HG03575 (cell line): ENCODE measurements around the gene TMEM117.
"Not testable (repeated sequence)": the region's sequence is repeated elsewhere in the genome, so short reads cannot be mapped to it uniquely, and the experiment has no call there.

ENCODE experiments used
- ATAC-seq: cut with Tn5 transposase; IDR thresholded peaks from one replicate; pipeline ENCODE4 v1.9.1; 2021; ENCODE audit not compliant: unreplicated experiment, insufficient number of reproducible peaks, low FRiP score; ENCODE audit errors: extremely low read depth

The TMEM117 gene

DNA sequence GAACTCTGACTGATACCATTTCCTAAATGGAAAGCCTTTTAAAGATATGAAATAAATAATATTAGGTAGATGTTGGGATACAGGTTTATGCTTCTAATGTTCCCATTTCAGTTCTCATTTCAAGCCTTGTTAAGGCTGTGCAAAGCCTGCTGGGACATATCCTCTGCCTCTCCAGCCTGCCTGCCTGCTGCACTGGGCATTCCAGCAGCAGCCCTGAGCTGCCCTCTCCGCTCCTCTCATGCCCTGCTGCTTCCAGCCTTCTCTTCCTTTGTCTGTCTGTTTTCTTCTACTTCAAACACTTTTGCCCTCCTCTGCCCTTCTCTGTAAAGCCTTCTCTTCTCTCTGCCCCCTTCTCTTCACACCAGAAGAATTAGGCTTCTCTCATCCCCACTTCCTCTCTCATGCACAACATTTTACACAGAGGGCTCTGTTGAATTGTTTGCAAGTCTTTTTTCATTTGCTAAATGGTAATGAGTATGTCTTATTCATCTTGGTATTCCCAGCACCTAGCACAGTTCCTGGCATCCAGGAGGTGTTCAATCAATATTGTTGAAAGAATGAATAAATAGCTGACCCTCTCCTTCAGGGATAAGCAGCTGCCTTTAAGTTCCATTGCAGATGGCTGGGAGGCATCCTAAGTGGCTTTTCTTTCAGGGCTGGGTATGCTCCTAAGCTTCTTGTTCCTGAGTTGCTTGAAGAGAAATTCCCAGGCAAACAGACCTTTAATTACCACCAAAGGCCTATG lies 292.3 kb downstream of the TMEM117 start:
- no peak for ATAC-seq

DNA sequence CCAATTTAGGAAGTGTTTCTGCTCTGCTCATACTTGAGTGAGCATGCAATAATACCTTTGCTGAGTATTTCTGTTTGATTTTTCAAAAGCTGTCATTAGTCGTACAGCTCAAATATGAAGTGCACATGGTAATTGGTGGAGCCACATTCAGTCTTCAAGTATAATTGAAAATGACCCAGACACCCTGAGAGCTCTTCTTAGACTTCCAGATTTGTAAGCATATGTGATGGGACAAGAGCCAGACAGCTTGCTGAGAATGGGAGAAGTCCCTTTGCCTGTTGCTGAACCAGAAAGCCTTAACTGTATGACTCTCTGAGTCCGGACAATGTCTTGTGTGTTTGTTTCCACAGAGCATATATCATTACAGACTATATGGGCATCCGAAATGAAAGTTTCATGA lies 307.3 kb downstream of the TMEM117 start:
- no peak for ATAC-seq

DNA sequence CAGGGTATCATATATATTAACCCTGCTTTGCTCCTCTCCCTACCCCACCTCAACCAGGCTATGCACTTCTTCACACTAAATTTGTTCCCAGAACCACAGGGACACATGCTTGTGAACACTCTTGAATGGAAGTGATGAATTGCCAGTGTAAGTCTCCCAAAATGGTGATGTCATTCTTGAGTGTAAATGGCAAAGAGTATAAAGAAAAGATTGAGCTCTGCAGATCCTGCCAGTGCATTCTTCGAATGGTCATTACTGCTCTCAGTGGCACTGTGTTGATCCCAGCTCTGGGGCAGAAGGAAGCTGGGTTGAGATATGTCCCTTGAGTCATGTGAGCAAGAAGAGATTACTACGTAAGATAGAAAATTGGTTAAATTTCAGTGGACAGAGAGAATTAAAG lies 313.1 kb downstream of the TMEM117 start:
- no peak for ATAC-seq

DNA sequence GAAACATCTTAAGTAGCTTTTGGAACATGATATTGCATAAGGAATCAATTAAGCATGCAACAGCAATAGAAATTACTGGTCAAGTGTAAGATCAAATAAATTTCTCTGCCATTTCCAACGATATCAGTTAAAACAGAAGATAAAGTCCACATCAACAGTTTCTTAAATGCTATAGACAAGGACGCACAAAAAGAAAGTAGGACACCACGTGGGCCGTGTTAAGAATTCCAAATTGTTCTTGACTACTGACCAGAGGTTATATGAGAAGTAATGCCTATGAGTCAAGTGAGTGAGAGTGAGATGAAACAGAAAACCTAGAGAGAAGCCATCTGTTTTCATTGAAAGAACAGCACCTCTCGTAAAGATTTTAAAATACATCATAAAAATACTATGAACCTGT lies 318.2 kb downstream of the TMEM117 start:
- no peak for ATAC-seq

DNA sequence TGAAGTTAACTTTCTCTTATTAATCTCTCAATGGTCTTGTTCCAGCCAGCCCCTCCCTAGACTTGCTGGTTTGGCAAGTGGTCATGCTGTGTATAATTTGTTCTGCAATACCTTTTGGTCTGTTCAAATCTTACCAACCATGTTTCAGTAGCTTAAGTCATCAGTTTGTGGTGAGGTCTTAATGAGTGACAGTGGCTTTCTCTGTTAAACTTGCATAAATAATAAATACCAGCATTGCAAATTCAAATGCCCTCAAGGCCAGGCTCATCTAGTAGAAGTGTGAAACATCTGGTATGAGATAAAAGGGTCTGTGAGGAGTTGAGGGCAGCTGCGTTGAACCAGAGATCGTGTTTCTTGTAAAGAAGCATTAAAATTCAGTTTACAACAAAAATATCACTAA lies 319.5 kb downstream of the TMEM117 start:
- ATAC-seq = no peak

DNA sequence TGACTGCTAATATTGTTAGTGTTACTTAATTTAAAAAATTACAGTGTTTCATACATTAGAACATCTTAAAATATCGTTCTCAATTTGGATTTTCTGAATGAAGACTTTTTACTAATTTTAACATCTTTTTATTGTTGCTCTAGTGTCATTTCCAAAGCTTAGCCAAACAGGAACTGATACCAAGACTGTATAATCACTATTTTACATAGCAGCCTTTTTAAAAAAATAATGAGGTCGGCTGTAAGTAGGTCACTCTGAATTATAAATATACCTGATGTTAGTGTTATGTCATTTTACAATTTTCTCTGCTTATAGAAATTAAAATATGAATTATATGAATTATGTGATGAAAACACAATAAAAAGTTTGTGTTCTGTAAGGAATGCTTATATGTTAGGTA lies 321.5 kb downstream of the TMEM117 start:
- peak; percentile 69 for ATAC-seq

DNA sequence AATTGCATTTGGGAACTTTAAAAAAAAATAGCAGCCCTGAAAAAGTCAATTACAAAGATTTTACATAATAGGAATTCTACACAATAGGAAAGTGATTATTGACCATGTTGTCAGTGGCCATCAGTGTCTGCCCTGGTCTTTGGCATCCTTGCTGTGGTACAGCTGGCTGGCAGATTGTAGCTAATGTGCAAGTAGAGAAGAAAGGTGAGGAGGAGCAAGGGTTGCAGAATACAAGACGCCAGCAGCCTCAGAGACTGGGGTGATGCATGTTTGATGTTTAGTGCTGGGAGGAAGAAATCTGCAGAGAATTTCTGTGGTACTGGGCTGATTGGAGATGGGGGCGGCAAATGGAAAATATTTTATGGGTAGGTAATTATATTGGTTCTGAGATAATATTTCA lies 322.9 kb downstream of the TMEM117 start:
- ATAC-seq = no peak

DNA sequence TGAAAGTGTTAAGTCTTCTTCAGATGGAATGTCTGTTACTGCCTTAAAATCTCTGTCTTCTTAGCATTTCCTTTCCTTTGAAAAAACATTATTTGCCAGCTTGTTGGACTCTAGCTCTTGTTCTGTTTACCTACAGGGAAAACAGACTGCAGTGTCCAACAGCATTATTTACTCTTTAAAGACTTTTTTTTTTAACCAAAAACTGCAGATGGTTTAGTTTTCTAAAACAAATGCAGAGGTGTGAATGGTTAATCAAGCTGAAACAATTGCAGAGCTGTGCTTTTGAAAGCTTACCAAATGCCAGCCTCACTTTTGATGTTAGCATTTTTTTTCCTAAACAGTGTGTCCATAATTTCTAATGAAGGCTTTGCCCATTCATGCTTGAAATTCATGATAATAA lies 323.3 kb downstream of the TMEM117 start:
- no peak for ATAC-seq

DNA sequence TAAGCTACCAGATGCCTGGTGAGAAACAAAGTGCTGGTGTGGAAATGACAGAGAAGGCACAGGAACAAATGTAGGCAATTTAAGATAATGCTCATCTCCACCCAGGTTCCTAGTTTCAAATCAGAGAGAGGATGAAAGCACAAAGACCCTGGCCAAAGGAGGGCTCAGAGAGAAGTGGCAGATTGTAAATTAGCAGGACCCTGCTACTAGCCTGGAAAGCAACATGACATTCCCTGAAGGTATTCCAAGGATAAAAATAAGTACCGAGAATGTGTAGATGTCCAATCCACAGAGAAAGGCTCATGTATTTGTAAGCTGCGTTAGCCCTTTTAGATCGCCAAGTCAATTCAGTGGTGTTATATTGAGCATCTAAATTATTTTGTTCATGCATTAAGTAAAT lies 324.0 kb downstream of the TMEM117 start:
- no peak for ATAC-seq

DNA sequence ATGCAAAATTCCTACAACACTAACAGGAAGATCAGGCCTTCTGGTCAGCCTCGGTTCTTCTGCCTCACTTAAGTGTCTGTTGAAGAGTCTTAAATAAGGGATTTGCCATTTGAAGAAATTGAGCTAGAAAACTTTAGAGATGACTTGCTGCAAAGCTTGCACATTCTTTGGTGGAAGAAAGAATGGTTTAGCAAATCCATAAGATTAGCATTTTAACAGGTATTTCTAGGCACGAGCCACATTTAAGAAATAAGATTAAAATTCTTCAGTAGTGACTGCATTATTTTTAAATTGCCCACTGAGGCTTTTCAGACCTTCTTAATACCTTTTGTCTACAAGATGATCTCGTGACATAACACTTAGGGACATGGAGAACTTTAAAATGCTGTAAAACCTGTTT lies 327.1 kb downstream of the TMEM117 start:
- no peak for ATAC-seq

DNA sequence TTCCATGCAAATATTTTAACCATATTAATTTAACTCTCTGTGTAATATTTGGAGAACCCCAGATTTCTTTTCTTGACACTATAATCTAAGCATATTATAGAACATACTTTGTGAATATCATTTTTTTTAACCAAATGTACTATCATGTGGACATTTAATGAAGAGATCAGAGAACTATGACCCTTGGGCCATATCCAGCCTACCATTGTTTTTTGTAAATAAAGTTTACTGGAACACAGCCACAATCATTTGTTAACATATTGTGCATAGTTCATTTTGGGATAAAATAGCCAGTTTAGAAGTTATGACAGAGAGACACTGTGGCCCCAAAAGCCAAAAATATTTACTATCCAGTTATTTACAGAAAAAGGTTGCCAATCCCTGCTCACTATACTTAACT lies 338.2 kb downstream of the TMEM117 start:
- ATAC-seq = no peak

DNA sequence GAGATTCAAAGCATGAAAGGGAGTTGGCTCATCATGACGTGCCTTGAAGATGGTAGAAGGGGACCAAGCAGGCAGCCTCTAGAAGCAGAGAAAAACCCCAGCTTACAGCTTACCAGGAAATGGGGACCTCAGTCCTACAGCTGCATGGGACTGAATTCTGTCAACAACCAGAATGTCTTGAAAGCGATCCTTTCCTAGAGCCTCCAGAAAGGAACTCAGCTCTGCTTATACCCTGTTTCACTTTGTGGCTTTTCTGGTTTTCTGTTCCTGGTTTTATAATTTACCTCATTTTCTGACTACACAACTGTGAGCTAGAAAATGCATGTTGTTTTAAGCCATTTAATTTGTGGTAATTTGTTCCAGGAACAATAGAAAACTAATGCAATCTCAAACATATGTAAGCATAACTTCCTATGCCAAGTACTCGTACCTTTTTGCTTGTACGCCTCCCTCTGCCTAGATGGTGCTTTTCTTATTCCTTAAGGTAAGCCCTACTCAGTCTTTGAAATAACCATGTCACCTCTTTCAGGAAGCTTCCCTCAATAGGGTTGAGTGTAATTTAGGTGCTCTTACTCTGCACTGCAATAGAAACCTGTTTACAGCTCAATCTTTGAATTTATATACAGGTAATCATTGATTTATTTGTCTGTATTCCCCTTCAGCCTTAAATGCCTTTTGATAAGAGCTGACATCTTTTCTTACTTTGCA lies 348.8 kb downstream of the TMEM117 start:
- ATAC-seq = peak; percentile 60

DNA sequence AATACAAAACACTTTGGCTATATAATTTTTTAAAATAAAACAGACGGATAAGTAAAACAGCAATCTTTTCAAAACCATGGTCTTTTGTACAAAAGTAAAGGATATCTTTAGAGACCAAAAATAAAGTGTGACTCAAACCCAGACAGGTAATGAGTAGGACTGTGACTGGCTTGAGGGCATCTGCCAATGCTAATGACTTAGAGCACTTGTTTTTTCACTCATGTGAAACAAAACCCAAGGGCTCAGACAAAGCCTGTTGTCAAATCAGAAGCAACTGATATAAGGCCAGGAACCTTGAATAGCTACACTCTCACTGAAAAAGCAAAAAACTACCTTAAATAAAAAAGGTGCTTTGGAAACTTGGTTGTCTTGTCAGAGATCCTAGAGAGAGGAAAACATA lies 357.4 kb downstream of the TMEM117 start:
- peak; percentile 96 for ATAC-seq

DNA sequence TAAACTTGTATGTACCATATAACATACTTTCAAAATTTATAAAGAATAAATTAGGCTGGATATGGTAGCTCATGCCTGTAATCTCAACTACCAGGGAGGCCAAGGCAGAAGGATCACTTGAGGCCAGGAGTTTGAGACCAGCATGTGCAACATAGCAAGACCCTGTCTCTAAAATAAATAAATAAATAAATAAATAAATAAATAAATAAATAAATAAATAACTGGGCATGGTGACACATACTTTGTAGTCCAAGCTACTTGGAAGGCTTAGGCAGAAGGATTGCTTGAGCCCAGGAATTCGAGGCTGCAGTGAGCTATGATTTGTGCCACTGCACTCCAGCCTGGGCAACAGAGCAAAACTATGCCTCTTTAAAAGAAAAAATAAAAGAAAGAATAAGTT lies 359.8 kb downstream of the TMEM117 start:
- not testable (repeated sequence) for ATAC-seq

DNA sequence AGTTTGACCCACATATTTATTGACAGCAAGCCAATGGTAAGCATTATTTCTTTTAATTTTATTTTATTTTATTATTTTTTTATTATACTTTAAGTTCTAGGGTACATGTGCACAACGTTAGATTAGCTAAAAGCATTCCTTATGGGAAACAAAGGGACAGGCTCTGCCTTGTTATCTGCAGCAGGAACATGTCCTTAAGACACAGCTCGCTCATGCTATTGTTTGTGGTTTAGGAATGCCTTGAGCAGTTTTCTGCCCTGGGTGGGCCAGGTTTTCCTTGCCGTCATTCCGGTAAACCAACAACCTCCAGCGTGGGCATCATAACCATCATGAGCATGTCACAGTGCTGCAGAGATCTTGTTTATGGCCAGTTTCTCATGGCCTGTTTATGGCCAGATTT lies 370.2 kb downstream of the TMEM117 start:
- ATAC-seq = no peak

DNA sequence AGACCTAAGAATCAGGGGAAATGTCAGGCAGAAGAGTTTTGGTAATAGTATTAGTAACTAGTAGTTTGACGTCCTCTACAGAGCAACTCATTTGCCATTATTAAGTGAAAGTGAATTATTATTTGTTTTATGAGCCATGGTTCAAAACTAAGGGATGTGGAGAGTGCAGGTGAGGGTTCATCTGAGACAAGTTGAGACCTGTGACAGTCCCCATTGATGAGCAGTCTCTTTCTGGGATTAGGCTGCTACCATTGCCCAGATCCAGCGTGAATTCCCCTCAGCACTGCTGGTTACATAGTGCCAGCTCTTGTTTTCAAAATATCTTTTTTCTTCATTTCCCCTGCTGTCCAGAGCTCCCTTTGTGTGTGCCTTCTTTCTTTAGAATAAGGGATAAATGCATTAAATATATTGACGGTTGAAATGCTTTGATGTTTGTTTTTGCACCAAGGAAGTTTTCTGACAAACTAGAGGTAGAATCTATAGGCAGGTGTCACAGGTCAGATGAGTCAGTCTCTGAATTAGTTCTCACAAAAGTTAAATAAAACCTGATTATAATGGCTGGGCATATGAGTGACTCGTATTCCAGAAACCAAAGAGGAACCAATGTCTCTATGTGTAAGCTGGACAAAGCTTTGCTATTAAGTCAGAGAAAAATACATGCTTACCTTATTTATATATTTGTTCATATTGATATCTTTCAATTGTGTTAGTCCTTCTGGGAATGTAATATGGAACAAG lies 381.4 kb downstream of the TMEM117 start:
- no peak for ATAC-seq

DNA sequence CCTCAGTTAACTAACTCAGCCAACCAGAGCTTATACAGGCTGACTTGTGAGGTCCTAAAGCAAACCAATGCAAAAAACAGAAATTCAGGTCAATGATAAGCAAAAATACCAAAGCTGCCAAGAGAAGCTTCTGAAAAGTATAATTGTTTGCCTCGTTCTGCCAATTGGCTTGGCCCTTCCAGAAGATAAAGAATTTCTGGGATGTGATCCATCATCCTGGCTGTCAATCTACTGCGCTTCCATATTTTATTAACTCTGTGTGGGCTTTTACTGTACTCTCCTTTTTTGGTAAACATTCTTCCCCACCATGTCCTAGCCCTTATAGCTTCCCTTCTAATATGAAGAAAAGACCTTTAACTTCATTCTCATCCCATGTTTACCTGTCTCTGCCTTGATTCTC lies 387.9 kb downstream of the TMEM117 start:
- no peak for ATAC-seq

DNA sequence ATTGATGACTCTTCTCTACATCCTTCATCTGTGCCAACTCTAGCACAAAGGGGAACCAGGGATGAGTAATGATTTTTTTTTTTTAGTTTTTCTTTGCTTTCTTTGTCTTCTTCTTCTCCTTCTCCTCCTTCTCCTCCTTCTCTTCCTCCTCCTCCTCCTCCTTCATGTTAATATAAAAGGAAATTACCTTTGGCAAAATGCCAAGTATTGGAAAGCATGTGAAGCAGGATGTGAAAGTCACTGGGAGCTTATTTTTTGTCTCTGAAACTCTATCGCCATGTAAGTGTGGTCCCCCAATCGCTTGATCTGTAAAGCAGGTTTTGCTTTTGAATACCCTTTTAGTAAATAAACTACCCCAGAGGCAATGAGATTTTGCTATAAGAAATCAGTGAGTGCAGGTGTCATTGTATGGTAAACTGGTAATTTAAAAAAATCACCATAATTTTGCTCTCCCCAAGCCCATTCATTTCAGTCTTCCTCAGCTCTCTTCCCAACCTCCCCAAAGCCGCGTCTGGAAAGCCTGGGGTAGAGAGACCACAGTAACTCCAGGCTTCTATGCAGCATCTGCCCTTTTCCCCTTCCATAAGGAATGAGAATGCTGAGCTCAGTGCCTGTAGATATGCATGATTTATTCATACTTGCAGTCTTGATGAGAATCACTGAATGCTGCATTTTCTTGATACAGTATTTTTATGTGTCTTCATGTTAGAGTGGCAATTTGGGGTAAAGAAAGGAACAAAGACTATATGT lies 388.7 kb downstream of the TMEM117 start:
- ATAC-seq = no peak

DNA sequence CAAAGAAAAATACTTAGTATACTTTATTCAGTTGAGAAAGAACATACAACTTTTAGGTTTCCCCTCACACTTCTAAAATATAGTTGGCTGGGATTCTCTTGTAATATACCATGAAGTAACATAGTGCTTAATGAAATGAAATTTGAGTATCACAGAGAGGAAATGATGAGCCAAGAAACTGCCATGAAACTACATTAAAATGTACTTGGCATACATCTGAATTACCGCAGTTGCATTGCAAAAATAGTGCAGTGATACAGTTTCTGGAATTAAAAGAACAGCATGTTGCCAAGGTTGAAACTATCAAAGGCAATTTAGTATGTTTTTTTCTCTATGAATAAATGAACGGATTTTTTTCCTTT lies 389.2 kb downstream of the TMEM117 start:
- ATAC-seq = no peak

DNA sequence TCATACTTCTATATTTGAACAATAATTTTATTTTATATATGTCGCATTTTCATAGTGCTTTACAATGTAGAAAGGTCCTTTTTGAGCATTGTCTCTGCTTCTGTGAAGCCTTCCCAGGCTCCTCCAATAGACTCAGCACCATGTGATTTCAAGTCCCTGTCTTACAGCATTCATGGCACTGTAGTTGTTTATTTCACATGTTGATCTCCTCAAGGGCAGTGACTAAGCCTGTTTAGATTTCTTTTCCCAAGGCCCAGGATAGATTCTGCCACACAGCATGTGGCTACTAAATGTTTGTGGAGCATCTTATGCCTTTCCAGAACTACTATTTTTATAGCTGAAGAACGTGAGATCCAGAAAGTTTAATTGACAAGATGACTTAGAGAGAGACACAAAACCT lies 391.7 kb downstream of the TMEM117 start:
- no peak for ATAC-seq
